ENCODE results near the gene SYNE1. TPM values are rescaled to one million over a fixed set of nuclear protein-coding genes. Genes with fewer than 3 reads are reported as not detected.

Gene SYNE1
- total RNA-seq, 1 experiment from 2014 or later, result 27.3 TPM

DNA sequence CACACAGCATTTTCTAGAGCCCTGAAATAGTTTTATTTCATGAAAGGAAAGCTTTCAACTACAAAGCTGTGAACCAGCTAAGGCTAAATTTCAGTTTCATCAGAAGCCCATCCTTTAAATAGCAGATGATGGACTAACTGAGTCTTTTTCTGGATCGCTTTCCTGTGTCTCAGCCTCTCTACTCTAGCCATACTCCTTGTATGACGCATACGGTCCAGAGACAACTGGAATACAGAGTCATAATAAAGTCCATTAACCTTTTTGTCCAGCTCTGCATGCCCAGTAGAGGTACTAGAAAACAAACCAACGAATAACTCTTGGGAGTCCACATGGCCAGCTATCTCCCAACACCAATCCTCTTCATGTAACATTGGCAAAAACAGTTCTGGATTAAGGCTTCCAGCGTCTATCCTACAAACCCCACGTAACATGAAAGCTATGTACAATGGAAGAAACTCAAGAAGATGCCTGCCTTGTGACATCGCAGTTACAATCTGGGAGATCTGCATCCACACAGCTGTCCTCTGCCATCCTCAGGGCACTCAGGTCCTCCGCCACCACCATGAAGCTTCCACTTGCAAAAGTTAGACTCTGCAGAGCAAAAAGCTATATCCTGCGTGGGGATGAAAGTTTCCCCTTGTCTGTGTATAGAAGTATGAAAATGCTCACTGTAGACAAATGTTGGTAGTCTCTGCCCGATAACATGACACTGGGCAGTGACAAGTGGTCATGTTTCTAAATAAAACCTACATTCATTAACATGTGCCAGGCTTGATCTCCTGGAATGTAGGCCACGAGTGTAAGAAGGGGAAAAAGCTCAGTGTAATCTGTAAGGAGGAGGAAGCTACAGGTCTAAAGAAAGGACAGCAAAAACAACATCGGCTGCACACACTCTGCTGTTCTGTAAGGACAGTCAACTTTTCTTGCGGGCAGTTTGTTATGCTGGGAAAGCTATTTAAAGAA is 469.2 kb downstream of the SYNE1 start:
- no peaks in the 10 kb centered on the region for H3K4me1 ChIP-seq
- no peaks in the 10 kb centered on the region for H3K27me3 ChIP-seq
- no peak for DNase-seq
- H3K27ac ChIP-seq, result no peak overlapping the region
- H3K4me3 ChIP-seq, result no peak overlapping the region
- no peaks in the 10 kb centered on the region for H3K9me3 ChIP-seq (replicated peaks)
- H3K36me3 ChIP-seq, result no peaks in the 10 kb centered on the region

DNA sequence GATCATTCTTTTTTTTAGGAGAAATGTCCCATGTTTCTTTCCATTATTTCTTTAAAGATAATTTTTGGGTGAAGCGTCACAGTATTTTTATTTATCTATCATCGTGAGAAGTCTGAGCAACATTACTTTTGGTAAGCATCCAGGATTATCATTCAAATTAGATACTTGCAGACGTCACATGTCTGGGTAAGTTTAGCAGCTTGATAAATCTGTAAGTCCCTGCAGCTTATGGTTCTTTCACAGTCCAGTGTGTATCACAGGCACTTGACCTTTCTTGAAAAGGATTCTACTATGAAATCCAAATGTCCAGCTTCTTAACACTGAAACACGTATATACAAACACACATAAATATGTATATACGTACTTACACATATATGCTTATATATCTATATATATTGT is 470.3 kb downstream of the SYNE1 start:
- Histone ChIP-seq H3K9me3 (replicated peaks) (no peaks in the 10 kb centered on the region), H3K4me1 (no peaks in the 10 kb centered on the region), H3K27me3 (no peaks in the 10 kb centered on the region), H3K4me3 (no peak overlapping the region), H3K36me3 (0 out of 2 replicates have a peak, but pooled peaks cover 4% of the 10 kb centered on the region), H3K27ac (no peak overlapping the region)
- no peak for DNase-seq

DNA sequence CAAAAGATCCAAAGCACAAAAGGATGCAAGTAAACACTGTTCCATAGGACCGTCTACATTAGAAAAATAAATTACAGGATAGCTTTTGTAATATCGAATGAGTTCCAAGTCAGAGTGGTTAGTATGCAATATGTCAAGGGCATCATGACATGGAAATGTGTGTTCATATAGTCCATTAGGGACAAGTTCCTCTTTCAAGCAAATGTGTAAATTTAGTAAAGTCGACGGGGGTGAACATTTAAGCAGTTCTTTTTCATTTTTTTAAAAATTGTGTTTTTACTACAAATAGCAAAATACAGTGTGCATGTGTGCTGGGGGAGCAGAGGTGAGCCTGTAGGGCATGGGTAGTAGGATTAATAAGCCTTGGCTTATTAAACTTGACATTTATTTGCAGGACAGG is 470.7 kb downstream of the SYNE1 start:
- no peaks in the 10 kb centered on the region for H3K4me1 ChIP-seq
- H3K36me3 ChIP-seq, result 0 out of 2 replicates have a peak, but pooled peaks cover 4% of the 10 kb centered on the region
- no peak overlapping the region for H3K4me3 ChIP-seq
- H3K27ac ChIP-seq, result no peak overlapping the region
- no peak for DNase-seq
- H3K9me3 ChIP-seq (replicated peaks), result no peaks in the 10 kb centered on the region
- no peaks in the 10 kb centered on the region for H3K27me3 ChIP-seq

- Histone ChIP-seq H3K36me3 (0 out of 2 replicates have a peak, but pooled peaks cover 4% of the 10 kb centered on the region), H3K4me1 (no peaks in the 10 kb centered on the region), H3K4me3 (no peak overlapping the region), H3K9me3 (replicated peaks) (no peaks in the 10 kb centered on the region), H3K27ac (no peak overlapping the region), H3K27me3 (no peaks in the 10 kb centered on the region)
- no peak for DNase-seq
Measured at GRCh38 chr6:152164957-152165356, 472.2 kb downstream of the SYNE1 start.

- Histone ChIP-seq H3K9me3 (replicated peaks) (no peaks in the 10 kb centered on the region), H3K4me3 (no peak overlapping the region), H3K36me3 (0 out of 2 replicates have a peak, but pooled peaks cover 4% of the 10 kb centered on the region), H3K4me1 (no peaks in the 10 kb centered on the region), H3K27me3 (no peaks in the 10 kb centered on the region), H3K27ac (no peak overlapping the region)
- no peak for DNase-seq
Measured at GRCh38 chr6:152161501-152161900, 475.7 kb downstream of the SYNE1 start.

DNA sequence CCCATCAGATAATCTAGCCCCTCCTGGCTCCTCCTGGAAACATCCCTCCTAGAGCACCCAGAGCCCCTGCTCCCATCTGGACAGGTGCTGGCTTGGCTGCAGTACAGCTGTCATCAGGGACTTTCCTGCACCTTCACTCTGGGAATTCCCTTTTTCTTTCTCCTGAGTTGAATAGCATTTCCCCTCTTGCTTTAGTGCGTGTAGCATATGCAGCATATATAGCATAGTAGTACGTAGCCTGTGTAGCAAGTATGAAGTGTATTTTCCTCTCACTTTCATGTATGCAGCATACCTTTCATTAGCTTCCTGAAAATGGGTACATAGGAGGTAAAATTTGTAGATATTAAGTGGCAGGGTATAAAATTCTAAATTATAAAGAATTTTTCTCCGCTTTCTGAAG is 476.8 kb downstream of the SYNE1 start:
- DNase-seq, result no peak
- H3K27ac ChIP-seq, result no peak overlapping the region
- no peaks in the 10 kb centered on the region for H3K4me1 ChIP-seq
- no peaks in the 10 kb centered on the region for H3K27me3 ChIP-seq
- H3K9me3 ChIP-seq (replicated peaks), result no peaks in the 10 kb centered on the region
- H3K36me3 ChIP-seq, result 0 out of 2 replicates have a peak, but pooled peaks cover 7% of the 10 kb centered on the region
- no peak overlapping the region for H3K4me3 ChIP-seq

GRCh38 chr6:152155792-152156191 is 481.4 kb downstream of the SYNE1 start:
- DNase-seq, result no peak
- Histone ChIP-seq H3K27ac (no peak overlapping the region), H3K27me3 (no peaks in the 10 kb centered on the region), H3K4me1 (no peaks in the 10 kb centered on the region), H3K36me3 (peaks cover 3% of the 10 kb centered on the region; the same call in 1 of the 2 replicates), H3K4me3 (no peak overlapping the region), H3K9me3 (replicated peaks) (no peaks in the 10 kb centered on the region)

- Histone ChIP-seq H3K27ac (no peak overlapping the region), H3K4me3 (no peak overlapping the region), H3K27me3 (no peaks in the 10 kb centered on the region), H3K4me1 (no peaks in the 10 kb centered on the region), H3K36me3 (peaks cover 3% of the 10 kb centered on the region; the same call in 1 of the 2 replicates), H3K9me3 (replicated peaks) (no peaks in the 10 kb centered on the region)
- no peak for DNase-seq
Measured at GRCh38 chr6:152154559-152155356, 482.4 kb downstream of the SYNE1 start.

- H3K36me3 ChIP-seq, result peaks cover 8% of the 10 kb centered on the region; the same call in 1 of the 2 replicates
- no peaks in the 10 kb centered on the region for H3K4me1 ChIP-seq
- no peak for DNase-seq
- no peak overlapping the region for H3K27ac ChIP-seq
- H3K4me3 ChIP-seq, result no peak overlapping the region
- H3K27me3 ChIP-seq, result no peaks in the 10 kb centered on the region
- H3K9me3 ChIP-seq (replicated peaks), result no peaks in the 10 kb centered on the region
Measured at GRCh38 chr6:152151920-152152319, 485.2 kb downstream of the SYNE1 start.

DNA sequence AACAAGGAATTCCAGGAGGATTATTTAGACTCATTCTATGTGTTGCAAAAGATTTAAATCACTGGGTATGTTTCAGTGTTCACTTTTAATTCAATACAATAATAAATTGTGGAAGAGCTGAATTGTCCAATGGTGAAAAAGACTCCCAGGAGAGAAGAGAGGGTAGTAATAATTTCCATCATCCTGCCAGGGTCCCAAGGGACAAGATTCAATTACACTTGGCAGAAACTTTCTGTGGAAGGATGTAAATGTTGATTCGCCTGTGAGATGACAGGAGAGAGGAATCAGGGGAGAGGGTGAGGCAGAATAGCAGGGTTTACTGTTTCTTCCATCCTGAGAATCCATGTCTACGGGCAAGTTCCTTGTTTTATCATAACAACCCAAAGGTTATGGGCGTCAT is 487.0 kb downstream of the SYNE1 start:
- no peak for DNase-seq
- no peak overlapping the region for H3K4me3 ChIP-seq
- H3K36me3 ChIP-seq, result peaks cover 5% of the 10 kb centered on the region; the same call in 1 of the 2 replicates
- no peaks in the 10 kb centered on the region for H3K9me3 ChIP-seq (replicated peaks)
- no peaks in the 10 kb centered on the region for H3K4me1 ChIP-seq
- H3K27me3 ChIP-seq, result no peaks in the 10 kb centered on the region
- H3K27ac ChIP-seq, result no peak overlapping the region

DNA sequence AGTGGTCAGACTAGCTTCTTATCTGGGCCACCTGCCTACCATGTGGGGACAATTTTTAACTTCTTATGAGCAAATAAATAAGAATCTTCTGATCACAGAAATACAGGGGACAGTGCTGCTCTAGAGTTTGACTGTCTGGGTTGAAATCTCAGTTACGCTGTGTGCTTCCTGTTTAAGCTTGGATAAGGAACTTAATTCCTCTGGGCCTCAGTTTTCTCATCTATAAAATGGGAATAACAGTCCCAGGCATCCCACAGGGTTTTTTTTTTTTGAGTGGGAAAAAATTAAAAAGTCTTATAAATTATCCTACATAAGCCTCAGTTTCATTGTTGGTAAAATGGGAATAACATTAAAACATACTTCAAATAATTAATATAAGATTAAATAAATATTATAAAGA is 488.8 kb downstream of the SYNE1 start:
- Histone ChIP-seq H3K4me1 (no peaks in the 10 kb centered on the region), H3K9me3 (replicated peaks) (no peaks in the 10 kb centered on the region), H3K36me3 (peaks cover 5% of the 10 kb centered on the region; the same call in 1 of the 2 replicates), H3K27me3 (no peaks in the 10 kb centered on the region), H3K27ac (no peak overlapping the region), H3K4me3 (no peak overlapping the region)
- DNase-seq, result no peak

DNA sequence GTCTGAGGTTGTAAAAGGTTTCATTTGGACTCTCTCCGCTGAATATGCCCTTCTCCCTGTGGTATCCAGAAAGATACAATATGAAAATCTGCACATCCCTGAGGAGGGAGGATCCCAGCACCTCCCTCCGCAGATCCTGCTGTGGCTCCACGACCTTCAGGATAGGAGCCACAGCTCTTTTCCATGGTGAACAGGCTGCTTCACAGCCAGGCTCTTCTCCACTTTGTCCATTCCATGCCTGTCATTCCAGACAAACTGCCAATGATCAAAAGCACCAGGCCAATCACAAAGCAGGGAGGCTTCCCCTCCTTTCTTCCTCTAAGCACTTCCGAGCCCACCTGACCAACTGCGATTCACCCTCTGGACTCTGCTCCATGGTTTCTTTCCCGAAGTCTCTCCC is 489.9 kb downstream of the SYNE1 start:
- Histone ChIP-seq H3K36me3 (peaks cover 9% of the 10 kb centered on the region; the same call in 1 of the 2 replicates), H3K9me3 (replicated peaks) (no peaks in the 10 kb centered on the region), H3K4me3 (no peak overlapping the region), H3K27me3 (no peaks in the 10 kb centered on the region), H3K27ac (no peak overlapping the region), H3K4me1 (no peaks in the 10 kb centered on the region)
- DNase-seq, result no peak

DNA sequence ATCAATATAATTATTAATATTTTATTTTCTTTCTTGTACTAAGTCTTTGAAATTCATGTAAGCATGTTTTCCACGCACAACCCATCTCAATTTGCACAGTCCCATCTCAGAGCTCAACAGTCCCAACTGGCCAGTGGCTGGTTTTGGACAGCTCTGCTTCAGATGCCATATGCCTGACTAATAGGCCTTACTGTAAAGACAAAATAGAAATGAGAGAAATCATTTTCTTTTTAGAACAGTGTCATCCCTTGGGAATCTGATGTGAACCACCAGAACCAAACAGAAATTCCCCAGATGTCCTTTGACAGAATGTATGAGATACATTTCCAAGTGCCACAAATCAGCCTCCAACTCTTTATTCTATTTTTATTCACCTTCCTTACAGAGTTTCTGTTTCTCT is 490.8 kb downstream of the SYNE1 start:
- H3K4me1 ChIP-seq, result no peaks in the 10 kb centered on the region
- no peaks in the 10 kb centered on the region for H3K9me3 ChIP-seq (replicated peaks)
- H3K4me3 ChIP-seq, result no peak overlapping the region
- DNase-seq, result no peak
- H3K27ac ChIP-seq, result no peak overlapping the region
- H3K27me3 ChIP-seq, result no peaks in the 10 kb centered on the region
- H3K36me3 ChIP-seq, result peaks cover 9% of the 10 kb centered on the region; the same call in 1 of the 2 replicates

DNA sequence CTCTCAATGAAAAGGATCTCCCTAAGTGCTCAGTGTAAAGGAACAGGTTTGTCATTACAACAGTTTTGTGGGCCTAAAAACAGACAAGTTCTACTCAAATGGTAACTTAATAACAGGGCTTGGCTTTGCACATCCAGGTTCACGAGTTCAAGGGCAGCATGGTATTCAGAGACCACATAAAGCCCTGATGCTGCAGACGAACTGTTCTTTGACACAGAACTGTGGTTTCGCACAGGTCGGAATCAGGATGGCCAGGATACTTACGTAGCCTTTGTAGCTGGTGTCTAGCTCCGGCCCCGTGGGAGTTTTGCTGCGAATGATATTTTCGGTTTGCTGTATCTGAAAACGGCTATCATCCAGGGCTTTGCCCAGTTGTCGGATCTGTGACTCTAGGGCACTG is 493.8 kb downstream of the SYNE1 start:
- peaks cover 7% of the 10 kb centered on the region; the same call in 1 of the 2 replicates for H3K36me3 ChIP-seq
- no peaks in the 10 kb centered on the region for H3K27me3 ChIP-seq
- H3K4me1 ChIP-seq, result no peaks in the 10 kb centered on the region
- H3K9me3 ChIP-seq (replicated peaks), result no peaks in the 10 kb centered on the region
- DNase-seq, result no peak
- no peak overlapping the region for H3K4me3 ChIP-seq
- H3K27ac ChIP-seq, result no peak overlapping the region

DNA sequence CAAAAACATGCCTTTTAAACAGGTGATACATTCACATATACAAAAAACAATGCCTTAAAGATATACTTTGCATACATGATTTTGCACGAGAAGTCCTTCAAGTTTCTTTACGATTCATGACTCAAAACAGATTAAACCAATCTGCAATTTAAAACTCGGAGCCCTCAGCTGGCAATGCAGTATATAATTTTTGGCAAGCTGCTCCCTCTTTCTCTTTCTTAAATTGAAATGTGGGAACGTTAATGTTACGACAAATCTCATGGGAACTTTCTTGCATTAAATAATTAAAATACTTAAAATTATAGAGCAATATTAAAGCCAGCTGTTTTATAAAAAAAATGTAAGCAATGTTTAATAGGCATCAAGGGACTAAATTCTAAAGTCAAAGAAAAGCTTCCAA is 495.1 kb downstream of the SYNE1 start:
- no peak for DNase-seq
- no peak overlapping the region for H3K27ac ChIP-seq
- no peak overlapping the region for H3K4me3 ChIP-seq
- no peaks in the 10 kb centered on the region for H3K4me1 ChIP-seq
- no peaks in the 10 kb centered on the region for H3K27me3 ChIP-seq
- no peaks in the 10 kb centered on the region for H3K9me3 ChIP-seq (replicated peaks)
- H3K36me3 ChIP-seq, result peaks cover 7% of the 10 kb centered on the region; the same call in 1 of the 2 replicates

Data from SJCRH30 (cell line).